GM21737 (cell line): Measurements from ENCODE around the gene AHDC1.
"Not testable (repeated sequence)": the region's sequence is repeated elsewhere in the genome, so short reads cannot be mapped to it uniquely, and the experiment has no call there.

Source experiments
- ATAC-seq: cut with Tn5 transposase; IDR thresholded peaks from one replicate; pipeline ENCODE4 v1.9.1; 2021; ENCODE audit warnings: mild to moderate bottlenecking, moderate library complexity; ENCODE audit not compliant: unreplicated experiment

Gene AHDC1

GRCh38 chr1:27633640-27634176 lies 29.8 kb upstream of the AHDC1 start:
- no peak for ATAC-seq

- ATAC-seq = no peak
These were observed 29.3 kb upstream of the AHDC1 start for GRCh38 chr1:27633298-27633610.

DNA sequence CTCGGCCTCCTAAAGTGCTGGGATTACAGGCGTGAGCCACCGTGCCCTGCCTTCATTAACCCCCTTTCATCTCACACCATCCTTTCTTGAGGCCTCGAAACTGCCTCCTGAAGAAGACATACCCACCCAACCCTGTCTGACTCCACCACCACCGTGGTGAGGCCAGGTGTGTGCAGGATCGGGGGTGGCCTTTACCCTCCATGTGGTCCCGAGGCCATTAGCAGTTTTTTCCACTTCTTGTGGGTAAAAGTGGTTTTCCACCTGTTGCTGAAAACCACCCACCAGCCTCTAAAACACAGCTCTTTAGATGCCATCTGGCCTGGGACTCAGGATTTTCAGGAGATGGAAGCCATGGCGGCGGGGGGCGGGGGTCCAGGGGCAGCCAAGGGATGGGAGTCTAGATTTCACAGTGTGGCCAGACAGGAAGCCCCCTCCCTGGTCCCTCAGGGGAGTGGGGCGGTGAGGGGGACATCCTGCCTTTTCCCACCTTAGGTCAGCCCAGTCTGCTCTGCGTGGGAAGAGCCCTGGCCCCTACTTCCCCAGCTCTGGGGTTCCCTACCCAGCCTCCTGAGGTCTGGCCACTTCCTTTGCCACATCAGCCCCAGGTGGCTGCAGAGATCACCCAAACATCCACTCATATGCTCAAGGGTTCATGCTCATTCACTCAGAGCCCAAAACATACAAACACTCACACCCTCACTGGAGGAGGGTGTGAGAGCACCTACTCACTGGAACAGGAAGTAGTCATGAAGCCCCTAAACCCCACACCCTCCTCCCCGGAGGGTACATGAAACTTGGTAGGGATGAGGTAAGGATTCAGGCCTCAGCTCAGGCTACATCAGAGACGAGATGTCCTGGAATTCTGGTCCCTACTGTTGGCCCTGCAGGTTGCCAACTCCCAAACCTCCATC lies 28.7 kb upstream of the AHDC1 start:
- ATAC-seq = peak; percentile 34

DNA sequence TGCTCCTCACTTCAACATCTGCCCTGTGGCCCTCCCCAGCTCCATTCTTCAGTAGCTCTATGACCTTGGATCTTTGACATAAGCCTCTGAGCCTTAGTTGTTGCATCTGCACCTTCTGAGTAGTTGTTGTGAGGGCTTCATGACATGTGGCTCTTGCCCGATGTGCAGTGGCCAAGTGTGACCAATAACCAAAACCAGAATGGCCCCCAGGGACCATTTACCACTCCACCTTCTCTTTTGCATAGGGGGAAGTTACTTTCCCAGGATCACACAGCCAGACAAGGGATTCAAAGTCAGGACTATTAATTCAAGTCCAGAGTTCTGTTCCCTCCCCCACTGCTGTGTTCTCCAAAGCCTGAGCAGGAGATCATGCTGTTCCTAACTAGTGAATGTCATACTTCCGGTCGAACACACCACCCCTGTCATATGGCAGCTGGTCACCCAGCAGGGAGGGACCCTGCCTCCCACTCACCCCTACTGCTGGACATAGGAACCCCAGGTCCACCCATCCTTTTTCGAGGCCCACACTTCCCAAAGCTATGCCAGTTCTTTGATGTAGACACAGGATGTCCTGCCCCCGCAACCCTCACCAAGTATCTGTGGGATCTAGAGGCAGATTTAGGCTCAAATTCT lies 27.0 kb upstream of the AHDC1 start:
- ATAC-seq = peak; percentile 14

DNA sequence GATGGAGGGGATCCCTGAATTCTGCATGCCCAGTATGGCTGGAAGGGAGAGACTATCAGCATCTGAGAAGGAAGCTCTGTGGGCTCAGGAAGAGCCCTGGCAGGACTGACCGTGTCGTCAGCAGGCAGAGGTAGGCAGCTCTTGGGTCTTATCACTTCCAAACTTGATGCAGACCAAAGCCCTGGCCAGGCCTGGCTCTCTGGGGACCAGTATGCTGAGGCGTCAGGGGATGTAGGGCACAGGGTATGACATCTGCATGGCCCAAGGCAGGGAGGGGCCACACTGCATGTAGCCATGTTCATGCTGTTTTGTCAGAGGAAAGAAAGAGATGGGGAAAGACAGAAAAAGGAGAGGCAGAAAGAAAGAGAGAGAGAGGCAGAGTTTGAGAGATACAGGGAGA lies 24.8 kb upstream of the AHDC1 start:
- no peak for ATAC-seq

GRCh38 chr1:27627733-27628132 lies 23.8 kb upstream of the AHDC1 start:
- not testable (repeated sequence) for ATAC-seq

GRCh38 chr1:27627061-27627460 lies 23.1 kb upstream of the AHDC1 start:
- ATAC-seq = no peak

- no peak for ATAC-seq
These were observed 22.3 kb upstream of the AHDC1 start for GRCh38 chr1:27626031-27626935.

GRCh38 chr1:27624467-27625178 lies 20.7 kb upstream of the AHDC1 start:
- no peak for ATAC-seq

- ATAC-seq = no peak
These were observed 19.6 kb upstream of the AHDC1 start for GRCh38 chr1:27623327-27624212.

GRCh38 chr1:27622828-27623227 lies 18.9 kb upstream of the AHDC1 start:
- no peak for ATAC-seq

GRCh38 chr1:27621051-27621920 lies 17.3 kb upstream of the AHDC1 start:
- no peak for ATAC-seq

DNA sequence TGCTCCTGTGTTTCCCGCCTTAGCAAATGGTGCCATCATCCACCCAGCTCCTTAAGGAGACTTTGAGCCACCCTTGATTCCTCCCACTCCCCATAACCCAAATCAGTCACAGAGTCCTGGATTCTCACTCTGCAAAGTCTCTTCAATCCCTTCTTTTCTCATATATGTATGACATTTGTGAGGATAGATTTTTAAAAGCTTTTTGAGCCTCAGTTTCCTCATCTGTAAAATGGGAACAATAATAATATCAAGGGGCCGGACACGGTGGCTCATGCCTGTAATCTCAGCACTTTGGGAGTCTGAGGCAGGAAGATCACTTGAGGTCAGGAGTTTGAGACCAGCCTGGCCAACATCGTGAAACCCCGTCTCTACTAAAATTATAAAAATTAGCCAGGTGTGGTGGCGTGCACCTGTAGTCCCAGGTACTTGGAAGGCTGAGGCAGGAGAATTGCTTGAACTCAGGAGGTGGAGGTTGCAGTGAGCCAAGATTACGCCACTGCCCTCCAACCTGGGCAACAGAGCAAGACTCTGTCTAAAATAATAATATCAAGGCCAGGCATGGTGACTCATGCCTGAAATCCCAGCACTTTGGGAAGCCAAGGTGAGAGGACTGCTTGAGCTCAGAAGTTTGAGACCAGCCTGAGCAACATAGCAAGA lies 16.0 kb upstream of the AHDC1 start:
- ATAC-seq = not testable (repeated sequence)

DNA sequence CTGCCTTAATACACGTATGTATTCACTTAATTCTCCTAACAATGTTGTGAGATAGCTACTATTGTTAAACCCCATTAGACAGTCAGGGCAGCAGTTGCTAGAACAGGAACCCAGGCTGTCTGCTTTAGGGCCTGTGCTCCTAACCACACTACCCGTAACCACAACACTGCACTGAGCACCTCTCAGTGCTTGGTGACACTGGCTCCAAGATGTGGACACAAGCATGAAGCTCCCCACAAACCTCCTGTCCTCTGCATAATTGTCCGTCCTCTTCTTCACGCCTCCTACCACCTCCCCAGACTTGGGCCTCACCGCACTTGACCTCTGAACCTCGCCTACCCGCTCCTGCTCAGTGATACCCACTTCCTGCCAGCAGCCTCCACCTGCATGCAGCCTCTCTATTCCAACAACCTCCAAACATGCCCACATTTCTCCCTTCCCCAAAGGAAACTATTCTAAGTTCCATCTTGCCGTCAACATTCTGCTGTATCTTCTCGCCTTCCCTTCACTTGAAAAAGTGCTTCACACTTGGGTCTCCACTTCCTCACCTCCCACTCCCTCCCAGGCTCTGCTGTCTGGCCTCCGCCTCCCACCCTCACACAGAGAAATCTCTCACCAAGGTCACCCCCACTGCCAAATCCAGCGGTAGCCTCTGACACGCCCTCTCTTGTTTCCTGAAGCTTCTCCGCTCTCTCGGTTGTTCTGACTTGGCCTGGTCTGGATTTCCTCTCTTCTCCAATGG lies 14.6 kb upstream of the AHDC1 start:
- ATAC-seq = no peak

GRCh38 chr1:27617420-27617819 lies 13.5 kb upstream of the AHDC1 start:
- no peak for ATAC-seq

GRCh38 chr1:27616441-27616840 lies 12.5 kb upstream of the AHDC1 start:
- no peak for ATAC-seq
